CD4-positive, alpha-beta T cell (primary cell): ENCODE measurements around the gene HMCN2. TPM values are rescaled to one million over a fixed set of nuclear protein-coding genes. Genes with fewer than 3 reads are reported as not detected.
"Not testable (repeated sequence)": the region's sequence is repeated elsewhere in the genome, so short reads cannot be mapped to it uniquely, and the experiment has no call there.

Source experiments
- ATAC-seq: fragments of 200-7000 bp; cut with Tn5 transposase; one replicate; pipeline ENCODE4 v1.10.0; 2022; ENCODE audit warnings: mild to moderate bottlenecking; ENCODE audit not compliant: poor library complexity
- CTCF ChIA-PET: fragments of 350-600 bp; sonication (Branson Sonifier 250); formaldehyde crosslinking; loops from one replicate; lab custom pipeline; 2021; ENCODE audit warnings: antibody characterized with exemption, inconsistent platforms; lab: Charles Lee
- POLR2A ChIA-PET: fragments of 350-600 bp; sonication (Branson Sonifier 250); formaldehyde crosslinking; loops from one replicate; lab custom pipeline; 2021; ENCODE audit warnings: antibody characterized with exemption, inconsistent platforms; lab: Charles Lee
- DNase-seq, 14 experiments: peaks; one replicate each; pipeline ENCODE4 v3.0.0-alpha.2; 2013 to 2020; ENCODE audit warnings: mixed read lengths in 2 of 14
- H3K27ac ChIP-seq, 2 donors: one replicate each; pipeline versions ENCODE4 v1.5.1 to v1.7.0; 2013; ENCODE audit warnings: low read length in 2 of 2, low read depth in 1 of 2, mild to moderate bottlenecking in 1 of 2
- H3K27me3 ChIP-seq, 2 experiments: 1 replicate in 1 of 2; 2 replicates in 1 of 2; pipeline versions ENCODE4 v1.6.1 to v1.7.0; 2013; ENCODE audit warnings: low read length in 2 of 2, control low read depth in 1 of 2, mild to moderate bottlenecking in 1 of 2, moderate library complexity in 1 of 2; ENCODE audit not compliant: insufficient read depth in 2 of 2, control insufficient read depth in 1 of 2
- H3K36me3 ChIP-seq: one replicate; pipeline ENCODE4 v1.6.1; 2013; ENCODE audit warnings: low read length, control low read depth; ENCODE audit not compliant: insufficient read depth
- H3K4me1 ChIP-seq: one replicate; pipeline ENCODE4 v1.6.1; 2013; ENCODE audit warnings: low read length, control low read depth; ENCODE audit not compliant: insufficient read depth
- H3K4me3 ChIP-seq: one replicate; pipeline ENCODE4 v1.5.1; 2013; ENCODE audit warnings: mild to moderate bottlenecking, low read length, moderate library complexity
- H3K9me3 ChIP-seq, 2 experiments: 1 replicate in 1 of 2; 2 replicates in 1 of 2; pipeline versions ENCODE4 v1.6.1 to v1.7.0; 2013; ENCODE audit warnings: low read length in 2 of 2, mild to moderate bottlenecking in 2 of 2, control low read depth in 1 of 2, moderate library complexity in 1 of 2; ENCODE audit not compliant: control insufficient read depth in 1 of 2, insufficient read depth in 1 of 2
- H3K27ac Mint-ChIP-seq: one replicate; pipeline ENCODE4 v1.8.0; 2020; ENCODE audit warnings: mixed read lengths
- H3K27me3 Mint-ChIP-seq: one replicate; pipeline ENCODE4 v1.8.0; 2021; ENCODE audit warnings: mixed read lengths
- H3K36me3 Mint-ChIP-seq: one replicate; pipeline ENCODE4 v1.8.0; 2021; ENCODE audit warnings: low read depth, mixed read lengths
- H3K4me1 Mint-ChIP-seq: one replicate; pipeline ENCODE4 v1.8.0; 2021; ENCODE audit warnings: low read depth, mixed read lengths
- H3K4me3 Mint-ChIP-seq: one replicate; pipeline ENCODE4 v1.8.0; 2020; ENCODE audit warnings: mild to moderate bottlenecking, mixed read lengths
- H3K9me3 Mint-ChIP-seq: one replicate; pipeline ENCODE4 v1.8.0; 2020; ENCODE audit warnings: mixed read lengths
- CTCF ChIP-seq: fragments of 200-600 bp; IDR thresholded peaks from one replicate; pipeline ENCODE4 v1.8.0; 2022; ENCODE audit warnings: antibody characterized with exemption, mild to moderate bottlenecking
- intact Hi-C, 2 experiments: fragments of 100-400 bp; cut with DNase I in 1 of 2; cut with micrococcal nuclease in 1 of 2; formaldehyde crosslinking; loops; one replicate each; pipeline versions ENCODE4 v1.15.1 to v1.9.0; 2023 to 2025; cut with DNase I, micrococcal nuclease
- total RNA-seq, 174 experiments: library from RNA in 2 of 174; stranded (reverse) in 2 of 174; gene quantifications; one replicate each; pipeline ENCODE4 v1.2.3 and lab custom pipeline; 2021 to 2026

HMCN2 gene
- total RNA-seq, 2 experiments from 2014 or later, result not detected

- no peak overlapping the region for H3K4me3 Mint-ChIP-seq
- POLR2A ChIA-PET, result no interaction called here
- H3K4me1 Mint-ChIP-seq, result no peaks in the 10 kb centered on the region
- H3K9me3 Mint-ChIP-seq, result no peaks in the 10 kb centered on the region
- intact Hi-C loops, result no loop called here
- CTCF ChIA-PET, result no interaction called here
- H3K27ac Mint-ChIP-seq, result no peak overlapping the region
- no peaks in the 10 kb centered on the region for H3K36me3 Mint-ChIP-seq
- TF ChIP-seq CTCF, result no peak
- Histone ChIP-seq H3K9me3 (peaks cover 0 to 5% of the 10 kb centered on the region in 2 experiments), H3K4me3 (no peak overlapping the region), H3K27me3 (peaks cover 0 to 8% of the 10 kb centered on the region in 2 experiments), H3K36me3 (no peaks in the 10 kb centered on the region), H3K4me1 (no peaks in the 10 kb centered on the region), H3K27ac (no peak overlapping the region)
- no peak for DNase-seq
- ATAC-seq, result no peak
- H3K27me3 Mint-ChIP-seq, result peaks cover 17% of the 10 kb centered on the region
These were observed 72.3 kb downstream of the HMCN2 start for GRCh38 chr9:130337784-130338380.

GRCh38 chr9:130338891-130339290, 73.3 kb downstream of the HMCN2 start:
- H3K27ac Mint-ChIP-seq, H3K27me3 ChIP-seq, H3K36me3 ChIP-seq, H3K4me1 ChIP-seq, ATAC-seq, intact Hi-C loops, H3K4me1 Mint-ChIP-seq, H3K36me3 Mint-ChIP-seq, H3K4me3 Mint-ChIP-seq, POLR2A ChIA-PET, DNase-seq, H3K4me3 ChIP-seq, CTCF ChIA-PET, H3K27ac ChIP-seq, H3K9me3 Mint-ChIP-seq, H3K9me3 ChIP-seq: not testable (repeated sequence)
- peaks cover 12% of the 10 kb centered on the region for H3K27me3 Mint-ChIP-seq

DNA sequence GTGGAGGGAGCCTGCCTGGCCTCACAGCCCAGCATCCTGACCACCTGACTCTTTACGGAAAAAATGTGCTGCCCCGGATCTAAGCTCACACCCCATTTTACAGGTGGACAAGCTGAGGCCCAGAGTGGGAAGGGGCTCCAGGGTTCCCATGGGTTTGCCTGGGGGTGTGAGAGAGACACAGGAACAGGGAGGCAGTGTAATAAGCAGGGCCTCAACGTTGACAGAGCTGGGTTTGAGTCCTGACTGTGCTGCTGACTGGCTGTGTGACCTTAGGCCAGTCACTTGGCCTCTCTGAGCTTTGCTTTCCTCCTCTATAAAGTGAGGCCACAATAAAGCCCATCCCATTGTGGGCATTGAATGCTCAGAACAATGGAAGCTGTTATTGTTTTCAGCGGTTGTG, 73.7 kb downstream of the HMCN2 start:
- H3K9me3 ChIP-seq, result peaks cover 0 to 11% of the 10 kb centered on the region in 2 experiments
- H3K4me1 ChIP-seq, result no peaks in the 10 kb centered on the region
- Mint-ChIP-seq H3K36me3 (no peaks in the 10 kb centered on the region), H3K27me3 (peaks cover 8% of the 10 kb centered on the region), H3K4me1 (no peaks in the 10 kb centered on the region), H3K9me3 (no peaks in the 10 kb centered on the region), H3K4me3 (no peak overlapping the region), H3K27ac (no peak overlapping the region)
- intact Hi-C loops, result no loop called here
- peaks cover 6 to 8% of the 10 kb centered on the region in 2 experiments for H3K27me3 ChIP-seq
- no peak overlapping the region for H3K4me3 ChIP-seq
- no peaks in the 10 kb centered on the region for H3K36me3 ChIP-seq
- TF ChIP-seq CTCF, result no peak
- no peak overlapping the region for H3K27ac ChIP-seq
- POLR2A ChIA-PET, result no interaction called here
- CTCF ChIA-PET, result interaction anchor here (0.6 kb wide), 1 partner anchor 787 kb away, joined by 4 read pairs; no protein-coding TSS in a partner anchor
- no peak for DNase-seq
- no peak for ATAC-seq

GRCh38 chr9:130340011-130340410, 74.5 kb downstream of the HMCN2 start:
- Mint-ChIP-seq H3K9me3 (no peaks in the 10 kb centered on the region), H3K36me3 (no peaks in the 10 kb centered on the region), H3K4me3 (no peak overlapping the region), H3K4me1 (no peaks in the 10 kb centered on the region), H3K27ac (no peak overlapping the region), H3K27me3 (peaks cover 4% of the 10 kb centered on the region)
- DNase-seq (no peak), ATAC-seq (no peak)
- Histone ChIP-seq H3K36me3 (no peaks in the 10 kb centered on the region), H3K4me3 (no peak overlapping the region), H3K27me3 (peaks cover 6 to 8% of the 10 kb centered on the region in 2 experiments), H3K9me3 (peaks cover 0 to 11% of the 10 kb centered on the region in 2 experiments), H3K4me1 (no peaks in the 10 kb centered on the region), H3K27ac (no peak overlapping the region)
- intact Hi-C loops, result loop anchor here (5.0 kb wide), 1 partner anchor 233 kb away; no protein-coding TSS in a partner anchor
- ChIA-PET CTCF (no interaction called here), POLR2A (no interaction called here)
- TF ChIP-seq CTCF, result no peak

DNA sequence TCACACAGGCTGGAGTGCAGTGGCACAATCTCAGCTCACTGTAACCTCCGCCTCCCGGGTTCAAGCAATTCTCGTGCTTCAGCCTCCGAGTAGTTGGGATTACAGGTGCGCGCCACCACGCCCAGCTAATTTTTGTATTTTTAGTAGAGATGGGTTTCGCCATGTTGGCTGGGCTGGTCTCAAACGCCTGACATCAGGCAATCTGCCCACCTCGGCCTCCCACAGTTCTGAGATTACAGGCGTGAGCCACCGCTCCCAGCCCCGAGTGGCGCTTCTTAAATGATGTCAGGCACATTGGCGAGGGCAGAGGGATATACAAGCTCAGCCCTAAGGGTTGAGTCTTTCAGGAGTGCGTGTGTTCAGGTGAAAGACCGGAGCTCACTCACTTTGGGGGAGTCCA, 75.0 kb downstream of the HMCN2 start:
- H3K27ac ChIP-seq, H3K4me1 Mint-ChIP-seq, H3K4me1 ChIP-seq, ATAC-seq, H3K9me3 Mint-ChIP-seq, H3K4me3 Mint-ChIP-seq, CTCF ChIA-PET, H3K27me3 Mint-ChIP-seq, H3K27ac Mint-ChIP-seq, H3K4me3 ChIP-seq, DNase-seq, POLR2A ChIA-PET, H3K36me3 ChIP-seq, H3K36me3 Mint-ChIP-seq, H3K27me3 ChIP-seq: not testable (repeated sequence)
- H3K9me3 ChIP-seq, result peaks cover 0 to 11% of the 10 kb centered on the region in 2 experiments
- intact Hi-C loops, result loop anchor here (5.0 kb wide), 1 partner anchor 233 kb away; no protein-coding TSS in a partner anchor
